NCI-H1092 treated with DMSO at 0.1 percent for 48 hours (cell line): ENCODE measurements around the gene ADD1.

ENCODE experiments used
- DNase-seq: peaks from one replicate; lab custom pipeline; 2025; lab: John Stamatoyannopoulos, UW

The ADD1 gene

DNA sequence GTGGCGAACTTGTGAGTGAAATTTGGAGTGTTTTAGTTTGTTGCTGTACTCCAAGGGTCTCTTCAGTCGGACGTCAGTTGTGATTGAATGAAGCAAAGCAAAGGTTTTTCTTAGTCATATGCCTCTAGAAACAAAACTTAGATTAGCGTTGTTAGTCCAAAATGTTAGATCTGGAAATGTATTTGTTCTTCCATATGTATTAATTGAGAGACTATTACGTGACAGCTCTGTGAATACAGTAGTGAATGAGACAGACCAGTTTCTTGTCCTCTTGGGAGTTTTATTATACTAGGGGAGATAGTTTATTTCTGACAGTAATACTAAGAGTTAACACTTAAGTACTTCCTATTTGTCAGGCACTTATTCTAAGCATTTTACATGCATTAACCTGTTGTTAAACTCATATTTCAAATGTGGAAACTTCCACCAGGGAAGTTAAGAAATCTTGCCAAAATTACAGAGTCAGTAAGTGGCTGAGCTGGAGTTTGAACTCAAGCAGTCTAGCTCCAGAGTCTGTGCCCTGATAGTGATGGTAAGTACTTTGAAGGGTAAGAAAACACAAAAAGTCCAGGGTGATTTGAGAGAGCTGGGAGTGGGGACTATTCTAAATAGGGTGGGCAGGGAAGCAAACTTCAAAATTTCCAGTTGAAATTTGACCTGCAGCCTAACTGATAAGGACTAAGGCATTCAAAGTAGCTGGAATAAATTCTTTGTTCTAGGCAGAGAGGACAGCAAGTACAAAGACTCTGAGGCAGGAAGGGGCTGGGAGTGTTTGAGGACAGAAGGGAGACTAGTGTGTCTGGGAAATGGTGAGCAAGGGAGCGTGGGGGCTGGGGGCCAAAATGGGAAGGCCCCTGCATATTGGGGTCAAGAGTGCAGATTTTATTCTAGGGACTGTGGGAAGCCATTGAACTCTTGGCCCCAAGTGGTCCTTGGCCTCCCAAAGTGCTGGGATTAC lies 17.0 kb downstream of the ADD1 start:
- DNase-seq = no peak

- DNase-seq = no peak
Observed at GRCh38 chr4:2861631-2862436, 18.2 kb downstream of the ADD1 start.

DNA sequence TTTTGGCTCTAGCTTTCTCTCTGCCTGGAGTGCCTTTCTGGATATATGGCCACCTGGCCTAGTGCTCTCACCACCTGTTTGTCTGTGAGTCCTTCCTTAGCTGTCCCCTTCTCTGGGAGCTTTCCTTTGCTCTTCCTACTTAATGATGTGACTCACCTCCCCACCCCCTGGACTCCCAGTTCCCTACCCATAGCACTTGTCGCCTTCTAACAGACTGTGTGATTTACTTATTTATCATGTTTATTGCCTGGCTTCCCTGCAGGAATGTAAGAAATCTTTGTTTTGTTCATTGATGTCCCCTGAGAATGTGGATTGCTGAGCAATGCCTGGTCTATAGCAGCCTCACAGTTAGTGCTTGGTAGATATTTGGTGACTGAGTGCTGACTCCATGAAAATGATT lies 18.9 kb downstream of the ADD1 start:
- no peak for DNase-seq

- no peak for DNase-seq
Observed at GRCh38 chr4:2863649-2864048, 20.0 kb downstream of the ADD1 start.

GRCh38 chr4:2865196-2865780 lies 21.6 kb downstream of the ADD1 start:
- DNase-seq = no peak

GRCh38 chr4:2866160-2866861 lies 22.7 kb downstream of the ADD1 start:
- no peak for DNase-seq

GRCh38 chr4:2866891-2867290 lies 23.2 kb downstream of the ADD1 start:
- no peak for DNase-seq

DNA sequence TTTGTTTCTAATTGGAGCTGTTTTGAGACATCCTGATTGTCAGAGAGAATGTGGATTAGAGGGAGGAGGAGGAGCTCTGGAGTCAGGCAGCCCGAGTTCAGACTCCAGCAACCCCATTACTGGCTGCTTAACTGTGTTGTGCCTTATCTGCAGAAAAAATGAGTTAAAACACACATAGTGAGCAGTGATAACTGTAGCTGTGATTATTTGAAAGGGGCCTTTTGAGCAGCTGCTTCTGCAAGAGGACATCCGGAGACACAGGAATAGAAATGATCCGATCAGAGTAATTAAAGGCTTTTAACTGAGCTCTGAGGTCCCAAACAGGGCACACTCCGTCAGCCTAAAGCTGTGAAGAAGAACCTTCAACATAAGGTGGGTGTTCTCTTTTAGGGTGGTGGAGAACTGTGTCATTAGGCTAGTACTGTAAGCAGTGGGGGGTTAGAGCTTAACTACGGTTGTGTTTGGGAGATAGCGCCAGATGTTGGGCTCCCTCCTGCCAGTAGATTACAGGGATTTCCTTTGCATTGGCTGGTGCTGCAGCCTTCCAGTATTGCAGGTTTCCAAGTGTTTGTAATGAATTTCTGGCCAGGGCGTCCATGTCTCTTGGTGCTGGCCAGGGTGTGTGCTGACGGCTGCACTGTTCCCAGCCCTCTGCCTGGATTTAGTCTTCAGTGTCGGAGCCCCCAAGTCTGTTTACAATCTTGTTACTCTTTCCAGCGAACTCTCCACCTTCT lies 24.3 kb downstream of the ADD1 start:
- no peak for DNase-seq

DNA sequence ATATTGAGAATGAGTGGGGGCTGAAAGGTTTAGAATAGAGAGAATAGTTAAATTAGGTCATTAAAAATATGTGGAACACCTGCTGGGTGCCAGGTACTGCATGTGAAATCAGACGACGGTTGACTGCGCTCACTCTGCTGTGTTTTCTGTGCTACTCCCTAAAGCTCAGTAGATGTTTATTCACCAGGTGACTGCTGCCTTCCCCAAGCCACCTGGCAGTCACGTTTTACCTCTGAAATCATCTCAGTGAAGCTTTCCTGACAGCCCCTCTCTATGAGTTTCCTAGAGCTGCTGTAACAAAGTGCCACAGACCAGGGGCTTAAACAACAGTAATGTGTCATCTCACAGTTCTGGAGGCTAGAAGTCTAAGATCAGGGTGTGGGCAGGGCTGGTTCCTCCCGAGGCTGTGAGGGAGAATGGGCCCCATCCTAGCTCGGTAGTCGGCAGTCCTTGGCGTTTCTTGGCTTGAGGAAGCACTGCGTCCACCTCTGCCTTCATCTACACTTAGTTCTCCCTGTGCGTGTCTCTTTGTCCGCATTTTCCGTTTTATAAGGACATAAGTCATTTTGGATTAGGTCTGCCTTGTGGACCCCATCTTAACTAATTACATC lies 25.3 kb downstream of the ADD1 start:
- DNase-seq = no peak

GRCh38 chr4:2869659-2870058 lies 26.0 kb downstream of the ADD1 start:
- DNase-seq = no peak

DNA sequence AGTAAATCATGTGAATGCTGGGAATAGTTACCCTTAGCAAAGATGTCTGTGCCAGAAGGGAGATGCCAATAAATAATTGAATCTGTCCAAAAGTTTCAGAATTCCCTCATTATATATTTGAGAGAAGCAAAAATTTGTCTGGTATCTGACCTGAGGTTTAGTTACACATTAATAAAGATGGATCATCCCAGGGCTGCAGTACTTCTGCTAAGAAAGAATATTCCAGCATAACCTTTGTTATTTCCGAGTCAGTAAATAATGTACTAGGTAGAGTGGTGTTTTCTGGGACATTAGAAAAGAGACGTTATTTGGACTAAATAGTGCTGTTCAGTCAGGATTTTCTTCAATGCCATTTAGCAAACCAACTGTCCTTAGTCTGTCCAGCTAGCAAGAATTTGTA lies 26.4 kb downstream of the ADD1 start:
- DNase-seq = no peak

DNA sequence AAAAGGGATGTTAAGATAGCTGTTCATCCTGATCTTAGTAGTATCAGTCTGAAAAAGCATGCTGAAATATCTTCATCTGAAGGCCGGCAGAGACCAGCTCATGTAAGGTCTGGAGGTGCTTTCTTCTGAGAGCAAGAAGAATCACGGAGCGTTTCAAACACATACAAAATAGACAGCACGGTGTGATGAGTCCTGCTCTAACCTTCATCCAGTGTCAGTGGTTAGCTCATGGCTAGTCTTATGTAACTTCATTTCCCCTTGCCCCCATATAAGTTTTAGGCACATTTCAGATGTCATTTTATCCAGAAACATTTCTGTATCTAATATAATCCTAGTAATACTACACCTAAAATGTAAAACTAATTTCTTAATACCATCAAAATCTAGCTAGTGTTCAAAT lies 27.8 kb downstream of the ADD1 start:
- no peak for DNase-seq

DNA sequence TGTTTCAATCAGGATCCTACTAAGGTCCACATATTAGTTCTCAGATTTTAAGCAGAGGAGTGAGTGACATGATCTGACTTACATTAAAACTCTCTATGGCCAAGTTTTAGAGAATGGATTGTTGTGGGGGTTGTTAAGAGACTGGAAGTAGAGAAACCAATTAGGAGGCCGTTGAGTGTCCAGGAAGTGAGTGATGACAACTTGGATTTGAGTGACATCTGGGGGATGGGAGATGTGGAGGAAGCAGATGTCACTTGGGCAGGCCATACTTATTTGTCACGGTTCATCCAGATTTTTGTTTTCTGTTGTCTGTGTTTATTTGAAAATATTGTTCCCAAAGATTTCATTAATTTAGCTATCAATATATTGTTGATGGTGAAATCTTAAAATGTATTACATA lies 28.3 kb downstream of the ADD1 start:
- DNase-seq = no peak

DNA sequence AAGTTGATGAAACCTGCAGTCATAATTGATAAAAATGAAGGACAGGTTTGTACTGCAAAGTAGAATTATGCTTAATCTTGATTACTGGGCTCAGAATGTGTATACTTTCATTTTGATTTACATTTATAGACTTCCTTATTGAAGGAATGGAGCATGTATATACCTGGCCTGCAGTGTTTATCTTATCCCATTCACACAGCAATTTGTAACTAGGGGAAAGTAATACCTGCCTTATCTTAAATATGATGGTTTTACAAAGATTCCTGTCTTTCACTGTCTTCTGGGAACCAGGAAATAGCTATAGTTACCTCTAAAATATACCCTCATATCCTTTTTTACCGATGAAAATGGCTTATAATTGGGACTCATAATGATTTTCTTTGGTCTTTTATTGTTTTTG lies 29.7 kb downstream of the ADD1 start:
- no peak for DNase-seq

GRCh38 chr4:2874861-2875260 lies 31.2 kb downstream of the ADD1 start:
- DNase-seq = no peak

DNA sequence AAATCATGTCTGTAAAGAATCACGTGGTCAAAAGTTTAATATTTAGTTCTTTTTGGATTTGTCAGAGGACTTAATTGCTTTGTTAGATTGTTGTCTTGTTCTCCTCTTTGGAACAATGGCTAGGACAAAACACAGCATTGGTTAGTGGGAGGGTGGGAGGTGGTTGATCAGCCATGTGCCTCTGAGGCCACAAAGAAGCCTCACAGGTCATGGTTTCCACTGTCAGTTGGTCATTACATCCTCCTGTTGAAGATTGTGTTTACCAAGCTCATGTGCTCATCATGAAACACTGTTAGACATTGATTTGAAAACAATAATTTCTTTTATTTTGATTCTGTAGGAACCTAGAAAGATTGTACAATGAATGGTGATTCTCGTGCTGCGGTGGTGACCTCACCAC lies 31.9 kb downstream of the ADD1 start:
- DNase-seq = no peak

DNA sequence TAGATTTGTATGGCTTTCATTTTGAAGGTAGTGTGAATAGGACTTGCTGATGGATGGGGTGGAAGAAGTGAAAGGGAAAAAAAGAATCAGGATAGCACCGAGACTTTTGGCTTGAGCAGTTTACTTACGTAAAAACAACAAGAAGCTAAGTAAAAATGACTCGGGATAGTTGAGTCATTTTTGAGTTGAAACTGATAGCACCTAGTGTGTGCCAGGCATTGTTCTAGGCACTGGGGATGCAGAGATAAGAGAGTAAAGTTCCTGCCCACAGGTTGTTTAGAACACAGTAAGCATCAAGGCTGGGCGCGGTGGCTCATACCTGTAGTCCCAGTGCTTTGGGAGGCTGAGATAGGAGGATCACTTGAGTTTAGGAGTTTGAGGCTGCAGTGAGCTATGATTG lies 34.7 kb downstream of the ADD1 start:
- DNase-seq = no peak

GRCh38 chr4:2879026-2879425 lies 35.4 kb downstream of the ADD1 start:
- DNase-seq = no peak

DNA sequence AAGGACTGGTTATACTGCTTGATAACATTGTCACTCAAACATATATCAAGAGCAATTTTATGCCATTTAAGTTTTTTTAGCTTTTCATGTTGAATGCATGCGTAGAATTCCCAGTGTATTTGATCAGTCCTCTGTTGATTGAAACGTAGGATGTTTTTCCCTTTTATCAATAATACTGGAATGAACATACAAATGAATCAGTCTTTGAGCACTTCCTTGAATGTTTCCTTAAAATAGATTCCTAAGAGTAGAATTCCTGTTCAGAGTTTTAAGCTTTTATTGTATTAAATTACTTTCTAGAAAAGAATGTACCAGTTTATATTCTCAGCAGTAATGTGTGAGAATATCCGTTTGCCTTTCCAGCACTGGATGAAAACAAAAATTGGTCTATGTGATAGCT lies 37.8 kb downstream of the ADD1 start:
- DNase-seq = no peak

GRCh38 chr4:2882341-2882740 lies 38.7 kb downstream of the ADD1 start:
- DNase-seq = no peak

DNA sequence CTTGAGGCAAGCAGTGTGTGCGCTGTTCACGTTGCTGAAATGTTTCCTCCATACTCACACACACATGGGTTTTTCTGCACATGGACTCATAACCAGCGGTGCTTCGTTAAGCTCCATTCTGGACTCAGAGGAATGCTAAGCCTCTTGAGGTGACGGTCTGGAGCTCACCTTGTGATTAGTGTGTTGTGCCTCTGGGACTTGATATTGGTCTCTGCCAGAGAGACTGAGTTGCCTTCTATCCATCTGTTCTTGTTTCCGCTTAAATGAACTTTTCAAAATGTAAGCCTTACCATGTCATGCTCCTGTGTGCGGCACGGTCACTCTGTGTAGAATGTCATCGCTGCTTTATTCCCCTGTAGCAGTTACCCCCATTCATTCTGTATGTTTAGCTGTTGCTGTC lies 42.5 kb downstream of the ADD1 start:
- no peak for DNase-seq
